Large intestine (tissue), 12 donors: Measurements from ENCODE around the gene MITD1. TPM values are rescaled to one million over a fixed set of nuclear protein-coding genes. Genes with fewer than 3 reads are reported as not detected.
"Not testable (repeated sequence)": the region's sequence is repeated elsewhere in the genome, so short reads cannot be mapped to it uniquely, and the experiment has no call there.

Source experiments
- DNase-seq, 2 donors: peaks; one replicate each; pipeline versions ENCODE4 v3.0.0 to v3.0.0-alpha.2; 2013
- H3K27ac ChIP-seq: one replicate; pipeline ENCODE4 v1.5.1; 2013; ENCODE audit warnings: low read length
- H3K27me3 ChIP-seq: 2 replicates; pipeline ENCODE4 v1.6.1; 2013; ENCODE audit warnings: low read length; ENCODE audit not compliant: control insufficient read depth, insufficient read depth
- H3K36me3 ChIP-seq: 2 replicates; pipeline ENCODE4 v1.6.1; 2013; ENCODE audit warnings: low read length; ENCODE audit not compliant: control insufficient read depth, insufficient read depth
- H3K4me1 ChIP-seq: one replicate; pipeline ENCODE4 v1.6.1; 2013; ENCODE audit warnings: low read length; ENCODE audit not compliant: control insufficient read depth, insufficient read depth
- H3K4me3 ChIP-seq: one replicate; pipeline ENCODE4 v1.5.1; 2013; ENCODE audit warnings: low read length
- H3K9me3 ChIP-seq: one replicate; pipeline ENCODE4 v1.6.1; 2013; ENCODE audit warnings: mild to moderate bottlenecking, low read depth, low read length, moderate library complexity; ENCODE audit not compliant: control insufficient read depth
- WGBS: methylation state at CpG from one replicate; pipeline ENCODE4 v1.1.5; 2013; ENCODE audit warnings: low lambda C conversion rate; ENCODE audit not compliant: insufficient coverage; 5-methylcytosine and 5-hydroxymethylcytosine counted together
- long read RNA-seq, 11 donors: transcript quantifications; one replicate each; lab custom pipeline, GENCODE V29; 2026
- polyA plus RNA-seq: library from polyadenylated mRNA; unstranded; fragments of 120-200 nt; gene quantifications from one replicate; pipeline ENCODE4 v1.2.1, GENCODE V29; 2013

MITD1 gene
- 54.9 TPM for polyA plus RNA-seq
- long read RNA-seq, donor 1, partial matches to known transcripts: 0 of 3 reads
- long read RNA-seq, donor 1, other reads (novel, unspliced or antisense): 0 of 3 reads
- long read RNA-seq, donor 2, transcript MITD1-208 (2 exons, 714 nt): minor isoform, 5 of 27 reads
- long read RNA-seq, donor 2, transcript MITD1-201 (7 exons, 939 nt): major isoform, 10 of 27 reads
- long read RNA-seq, donor 2, partial matches to known transcripts: 11 of 27 reads
- long read RNA-seq, donor 2, other reads (novel, unspliced or antisense): 0 of 27 reads
- long read RNA-seq, donor 3: 0 reads
- long read RNA-seq, donor 4, partial matches to known transcripts: 0 of 3 reads
- long read RNA-seq, donor 4, other reads (novel, unspliced or antisense): 0 of 3 reads
- long read RNA-seq, donor 5, partial matches to known transcripts: 0 of 8 reads
- long read RNA-seq, donor 5, other reads (novel, unspliced or antisense): 0 of 8 reads
- long read RNA-seq, donor 6, transcript MITD1-201 (7 exons, 939 nt): major isoform, 7 of 8 reads
- long read RNA-seq, donor 6, partial matches to known transcripts: 0 of 8 reads
- long read RNA-seq, donor 6, other reads (novel, unspliced or antisense): 0 of 8 reads
- long read RNA-seq, donor 7, transcript MITD1-201 (7 exons, 939 nt): major isoform, 5 of 6 reads
- long read RNA-seq, donor 7, partial matches to known transcripts: 0 of 6 reads
- long read RNA-seq, donor 7, other reads (novel, unspliced or antisense): 0 of 6 reads
- long read RNA-seq, donor 8, transcript MITD1-201 (7 exons, 939 nt): major isoform, 10 of 19 reads
- long read RNA-seq, donor 8, partial matches to known transcripts: 6 of 19 reads
- long read RNA-seq, donor 8, other reads (novel, unspliced or antisense): 0 of 19 reads
- long read RNA-seq, donor 9, transcript MITD1-201 (7 exons, 939 nt): major isoform, 5 of 23 reads
- long read RNA-seq, donor 9, partial matches to known transcripts: 13 of 23 reads
- long read RNA-seq, donor 9, other reads (novel, unspliced or antisense): 0 of 23 reads
- long read RNA-seq, donor 10, transcript MITD1-201 (7 exons, 939 nt): major isoform, 10 of 26 reads
- long read RNA-seq, donor 10, partial matches to known transcripts: 11 of 26 reads
- long read RNA-seq, donor 10, other reads (novel, unspliced or antisense): 0 of 26 reads
- long read RNA-seq, donor 11, transcript MITD1-201 (7 exons, 939 nt): major isoform, 12 of 13 reads
- long read RNA-seq, donor 11, partial matches to known transcripts: 0 of 13 reads
- long read RNA-seq, donor 11, other reads (novel, unspliced or antisense): 0 of 13 reads

GRCh38 chr2:99180755-99181623, at the start of gene MITD1, which contains the start of gene MRPL30:
MITD1 (minus strand) TSS chr2:99181058; CDS start chr2:99180981, 77 bp downstream.
MRPL30 (plus strand) TSS chr2:99181184; CDS start chr2:99186204, 5,020 bp downstream.
- Histone ChIP-seq H3K4me1 (no peaks in the 10 kb centered on the region), H3K4me3 (peak within 1 kb of the TSS; percentile 66)

DNA sequence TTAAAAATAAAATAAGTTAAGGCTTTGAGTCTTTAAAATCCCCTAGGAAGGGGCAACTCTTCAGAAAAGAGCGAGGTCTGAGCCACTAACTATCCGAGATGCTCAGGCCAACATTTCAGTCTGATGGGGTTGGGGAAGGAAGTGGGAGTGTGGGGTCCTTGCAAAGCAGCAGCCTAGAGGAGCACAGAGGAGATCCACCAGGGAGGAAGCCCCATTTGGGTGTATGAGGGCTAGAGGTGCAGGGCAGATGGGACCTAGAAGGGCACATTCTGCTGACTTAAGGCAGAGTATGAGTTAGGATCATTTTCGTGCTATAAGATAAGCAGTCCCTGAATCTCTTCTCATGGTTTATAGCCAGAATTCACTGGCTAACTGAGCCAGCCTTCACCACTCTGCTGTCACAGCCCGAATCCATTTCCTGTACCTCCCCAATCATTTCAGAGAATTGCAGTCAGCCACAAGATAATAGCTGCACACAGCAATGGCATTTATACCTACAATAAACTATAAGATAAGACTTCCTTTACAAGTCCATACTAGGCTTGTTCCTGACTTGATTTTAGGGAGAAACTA, 37.2 kb upstream of the MITD1 start:
- peak; percentile 5 to 48 for DNase-seq
- Histone ChIP-seq H3K27ac (no peak overlapping the region), H3K9me3 (no peaks in the 10 kb centered on the region), H3K36me3 (no peaks in the 10 kb centered on the region), H3K4me1 (no peaks in the 10 kb centered on the region), H3K27me3 (no peaks in the 10 kb centered on the region), H3K4me3 (no peak overlapping the region)
- no CpG with 5 or more reads among the region's 4 CpGs for WGBS

More at GRCh38 chr2:99180755-99181623, at the start of gene MITD1, which contains the start of gene MRPL30:
- H3K9me3 ChIP-seq: no peaks in the 10 kb centered on the region
- 0% methylated on average over 1 of the region's 39 CpGs for WGBS
- H3K36me3 ChIP-seq: no peaks in the 10 kb centered on the region
- no peaks in the 10 kb centered on the region for H3K27me3 ChIP-seq
- peak within 1 kb of the TSS; percentile 71 for H3K27ac ChIP-seq
- DNase-seq: peak; percentile 93 to 97

GRCh38 chr2:99216096-99216495, 35.2 kb upstream of the MITD1 start:
- Histone ChIP-seq H3K27ac (no peak overlapping the region), H3K27me3 (no peaks in the 10 kb centered on the region), H3K36me3 (no peaks in the 10 kb centered on the region), H3K9me3 (no peaks in the 10 kb centered on the region), H3K4me1 (no peaks in the 10 kb centered on the region), H3K4me3 (no peak overlapping the region)
- no CpG with 5 or more reads among the region's 2 CpGs for WGBS
- DNase-seq: no peak

DNA sequence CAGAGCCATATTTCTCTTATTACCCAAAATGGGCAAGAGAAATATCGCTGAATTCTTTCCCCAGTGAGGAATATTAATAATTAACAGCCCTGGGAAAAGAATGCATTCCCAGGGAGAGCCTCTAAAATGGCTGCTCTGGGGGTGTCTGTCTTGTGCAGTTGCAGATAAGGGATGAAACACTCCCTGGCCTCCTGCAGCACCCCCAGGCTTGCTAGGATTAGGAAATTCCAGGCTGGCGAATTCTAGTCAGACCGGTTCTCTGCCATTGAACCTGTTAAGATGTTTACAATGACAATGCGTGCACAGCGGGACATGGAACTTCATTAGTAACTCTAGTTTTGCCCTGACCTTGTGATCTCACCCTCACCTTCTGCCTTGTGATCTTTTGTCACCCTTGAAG, 24.6 kb upstream of the MITD1 start:
- H3K4me1 ChIP-seq: no peaks in the 10 kb centered on the region
- WGBS: no CpG with 5 or more reads among the region's 5 CpGs

DNA sequence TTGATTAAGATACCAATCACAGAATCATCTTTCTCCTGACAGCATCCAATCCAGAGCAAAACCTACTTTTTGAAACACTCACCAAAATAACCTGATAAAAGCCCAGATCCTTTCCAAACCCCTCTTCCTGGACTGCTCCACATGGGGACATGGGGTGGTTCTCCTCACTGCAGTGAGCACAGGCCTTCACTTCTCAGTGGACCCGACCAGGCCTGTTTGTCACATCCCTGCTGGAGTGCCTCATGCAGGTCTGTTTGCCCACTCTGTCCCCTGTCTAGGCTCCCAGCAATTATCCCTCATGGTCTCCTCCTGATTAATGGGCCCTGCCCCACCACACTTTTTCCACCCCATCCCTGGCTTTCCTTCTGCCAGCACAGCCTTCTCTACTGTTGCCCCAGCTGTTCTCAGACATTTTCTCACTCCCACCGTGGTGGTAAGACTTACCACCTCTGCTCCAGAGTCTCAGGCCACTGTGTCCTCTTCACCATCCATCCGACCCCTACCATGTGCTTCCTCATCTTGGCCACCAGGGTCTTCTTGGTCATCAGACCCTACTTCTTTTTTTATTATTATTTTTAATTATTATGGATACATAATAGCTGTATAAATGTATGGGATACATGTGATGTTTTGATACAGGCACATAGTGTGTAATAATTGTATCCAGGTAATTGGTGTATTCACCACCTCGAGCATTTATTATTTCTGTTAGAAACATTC, 21.3 kb upstream of the MITD1 start:
- Histone ChIP-seq H3K27ac (no peak overlapping the region), H3K27me3 (no peaks in the 10 kb centered on the region)
- 100% methylated on average over 1 of the region's 4 CpGs for WGBS

More for the DNA sequence above, 24.6 kb upstream of the MITD1 start:
- no peak for DNase-seq
- Histone ChIP-seq H3K4me3 (no peak overlapping the region), H3K9me3 (no peaks in the 10 kb centered on the region), H3K27me3 (no peaks in the 10 kb centered on the region), H3K36me3 (no peaks in the 10 kb centered on the region), H3K27ac (no peak overlapping the region)

DNA sequence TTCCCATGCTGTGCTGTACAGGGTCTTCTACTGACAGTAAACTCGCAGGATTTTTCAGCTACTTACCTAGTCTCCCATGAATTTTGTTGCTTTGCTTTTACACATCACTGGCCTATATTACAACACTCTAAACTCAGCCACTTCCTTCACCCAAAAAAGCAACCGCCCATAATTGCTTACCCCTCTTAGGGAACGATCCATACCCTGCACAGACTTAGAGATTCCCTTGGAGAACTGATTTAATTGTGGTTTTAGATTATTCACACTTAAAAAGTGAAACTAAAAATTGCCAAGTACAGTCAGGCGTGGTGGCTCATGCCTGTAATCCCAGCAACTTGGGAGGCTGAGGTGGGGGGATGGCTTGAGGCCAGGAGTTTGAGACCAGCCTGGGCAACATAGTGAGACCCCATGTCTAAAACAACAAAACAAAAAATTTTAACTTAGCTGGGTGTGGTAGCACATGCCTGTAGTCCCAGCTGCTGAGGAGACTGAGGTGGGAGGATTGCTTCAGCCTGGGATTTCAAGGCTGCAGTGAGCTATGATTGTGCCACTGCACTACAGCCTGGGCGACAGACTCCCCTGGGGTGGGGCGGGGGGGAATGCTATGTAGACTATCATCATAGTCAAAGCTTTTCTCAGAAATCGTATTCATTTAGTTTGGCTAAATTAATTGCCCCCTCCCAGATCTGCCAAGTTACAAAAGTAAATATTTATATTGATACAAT, 19.4 kb upstream of the MITD1 start:
- 90% methylated on average over 2 of the region's 7 CpGs for WGBS
- no peak for DNase-seq
- H3K27me3 ChIP-seq: no peaks in the 10 kb centered on the region
- H3K36me3 ChIP-seq: peaks cover 30% of the 10 kb centered on the region
- no peak overlapping the region for H3K27ac ChIP-seq
- H3K4me3 ChIP-seq: no peak overlapping the region
- no peaks in the 10 kb centered on the region for H3K4me1 ChIP-seq
- H3K9me3 ChIP-seq: no peaks in the 10 kb centered on the region

More for the DNA sequence above, 21.3 kb upstream of the MITD1 start:
- Histone ChIP-seq H3K9me3 (no peaks in the 10 kb centered on the region), H3K4me3 (no peak overlapping the region), H3K36me3 (peaks cover 13% of the 10 kb centered on the region), H3K4me1 (no peaks in the 10 kb centered on the region)
- no peak for DNase-seq

DNA sequence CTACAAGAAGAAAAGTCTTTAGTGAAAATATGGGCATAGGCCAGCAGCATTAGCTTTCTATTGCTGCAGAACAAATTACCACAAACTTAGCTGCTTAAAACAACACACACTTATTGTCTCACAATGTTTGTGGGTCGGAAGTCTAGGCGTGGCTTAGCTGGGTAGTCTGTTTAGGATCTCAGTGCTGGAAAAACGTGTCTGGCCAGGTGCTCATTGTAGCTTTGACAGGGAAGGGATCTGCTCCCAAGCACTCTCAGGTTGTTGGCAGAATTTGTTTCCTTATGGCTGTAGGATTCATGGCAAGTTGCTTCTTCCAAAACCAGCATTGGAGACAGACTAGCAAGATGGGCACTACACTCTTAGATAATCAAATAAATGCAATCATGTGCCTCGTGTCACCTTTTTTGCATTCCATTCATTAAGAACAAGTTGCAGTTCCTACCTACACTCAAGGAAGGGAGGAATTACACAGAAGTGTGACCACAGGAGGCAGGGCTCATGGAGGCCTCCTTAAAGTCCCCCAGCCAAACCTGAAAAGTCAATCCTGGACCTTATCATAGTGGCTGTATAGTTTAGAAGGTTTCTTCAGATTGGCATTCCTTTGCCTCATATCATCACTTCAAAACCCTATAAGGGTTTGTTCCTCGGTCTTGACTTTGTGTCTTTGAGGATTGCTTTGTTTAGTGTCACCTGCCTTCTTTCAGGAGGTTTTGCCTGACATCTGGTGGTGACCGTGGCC, 17.4 kb upstream of the MITD1 start:
- DNase-seq: no peak
- no peak overlapping the region for H3K4me3 ChIP-seq
- H3K36me3 ChIP-seq: peaks cover 33% of the 10 kb centered on the region
- no peaks in the 10 kb centered on the region for H3K9me3 ChIP-seq
- H3K27ac ChIP-seq: no peak overlapping the region
- H3K27me3 ChIP-seq: no peaks in the 10 kb centered on the region
- H3K4me1 ChIP-seq: no peaks in the 10 kb centered on the region
- 100% methylated on average over 2 of the region's 6 CpGs for WGBS

- not testable (repeated sequence) for H3K4me1 ChIP-seq, H3K27me3 ChIP-seq, H3K9me3 ChIP-seq, DNase-seq, H3K27ac ChIP-seq, H3K4me3 ChIP-seq
- no CpG with 5 or more reads among the region's 4 CpGs for WGBS
- H3K36me3 ChIP-seq: peaks cover 38% of the 10 kb centered on the region
Observed at GRCh38 chr2:99192364-99192763, 11.5 kb upstream of the MITD1 start.
